ENCODE results near the gene CHAF1A. TPM values are rescaled to one million over a fixed set of nuclear protein-coding genes. Genes with fewer than 3 reads are reported as not detected.

CHAF1A gene
- total and polyA plus RNA-seq, 10 donors, result 3.8 to 17.9 (median 10.0) TPM

- intact Hi-C loops (cut with DNase I; ENCODE audit: low total_unique reads), result no loop called here
- no peak for TF ChIP-seq POLR2AphosphoS5 (IDR thresholded peaks at IDR 0.05)
- no peak for TF ChIP-seq POLR2A (IDR thresholded peaks at IDR 0.05)
- TF ChIP-seq CTCF (IDR thresholded peaks at IDR 0.05 in 8 of 11, conservative IDR thresholded peaks at IDR 0.05 in 3 of 11), result no peak
- no peak for DNase-seq
- Histone ChIP-seq H3K4me3 (no peak overlapping the region), H3K27ac (peak overlapping the region in 1 of 8 donors; percentile 13), H3K4me1 (peaks cover 0 to 6% (median 0%) of the 10 kb centered on the region in 6 donors), H3K9me3 (no peaks in the 10 kb centered on the region), H3K27me3 (replicated peaks in 1 of 7) (no peaks in the 10 kb centered on the region), H3K36me3 (peaks cover 4 to 98% (median 70%) of the 10 kb centered on the region in 6 donors)
- WGBS, 5 donors, result 69 to 94% (median 86%) methylated on average over 6 to 9 of the region's 9 CpGs
Observed at GRCh38 chr19:4360081-4360569, 42.3 kb upstream of the CHAF1A start.

- TF ChIP-seq POLR2A (IDR thresholded peaks at IDR 0.05) (no peak), POLR2AphosphoS5 (IDR thresholded peaks at IDR 0.05) (peak in 1 of 3 donors; percentile 51)
- no peaks in the 10 kb centered on the region for H3K9me3 ChIP-seq
- peaks cover 0 to 6% (median 0%) of the 10 kb centered on the region in 6 donors for H3K4me1 ChIP-seq
- H3K4me3 ChIP-seq, result no peak overlapping the region
- H3K27ac ChIP-seq, result peak overlapping the region in 3 of 8 donors; percentile 8 to 13 (median 10)
- peak; percentile 74 for DNase-seq
- 77 to 89% (median 83%) methylated on average over 2 to 12 of the region's 12 CpGs for WGBS, 5 donors
- H3K27me3 ChIP-seq (replicated peaks in 1 of 7), result no peaks in the 10 kb centered on the region
- H3K36me3 ChIP-seq, result peaks cover 4 to 100% (median 76%) of the 10 kb centered on the region in 6 donors
- intact Hi-C loops (cut with DNase I; ENCODE audit: low total_unique reads), result no loop called here
Observed at GRCh38 chr19:4360641-4361151, 41.7 kb upstream of the CHAF1A start.

- intact Hi-C loops (cut with DNase I; ENCODE audit: low total_unique reads), result no loop called here
- no peaks in the 10 kb centered on the region for H3K27me3 ChIP-seq (replicated peaks in 1 of 7)
- peaks cover 4 to 100% (median 83%) of the 10 kb centered on the region in 6 donors for H3K36me3 ChIP-seq
Observed at GRCh38 chr19:4361152-4362046, 41.0 kb upstream of the CHAF1A start.

More at GRCh38 chr19:4361152-4362046, 41.0 kb upstream of the CHAF1A start:
- TF ChIP-seq POLR2AphosphoS5 (IDR thresholded peaks at IDR 0.05), result peak in 2 of 3 donors; percentile 6 to 10
- TF ChIP-seq POLR2A (IDR thresholded peaks at IDR 0.05), result no peak
- TF ChIP-seq CTCF (IDR thresholded peaks at IDR 0.05 in 8 of 11, conservative IDR thresholded peaks at IDR 0.05 in 3 of 11), result no peak
- peak; percentile 75 for DNase-seq
- Histone ChIP-seq H3K4me1 (peaks cover 0 to 9% (median 0%) of the 10 kb centered on the region in 6 donors), H3K9me3 (no peaks in the 10 kb centered on the region), H3K27ac (peak overlapping the region in 3 of 8 donors; percentile 8 to 13 (median 10)), H3K4me3 (no peak overlapping the region)
- 89 to 93% (median 91%) methylated on average over 22 to 50 of the region's 50 CpGs for WGBS, 5 donors
